ENCODE measurements around the gene C22orf42. TPM values are rescaled to one million over a fixed set of nuclear protein-coding genes. Genes with fewer than 3 reads are reported as not detected.

C22orf42 gene, protein sequence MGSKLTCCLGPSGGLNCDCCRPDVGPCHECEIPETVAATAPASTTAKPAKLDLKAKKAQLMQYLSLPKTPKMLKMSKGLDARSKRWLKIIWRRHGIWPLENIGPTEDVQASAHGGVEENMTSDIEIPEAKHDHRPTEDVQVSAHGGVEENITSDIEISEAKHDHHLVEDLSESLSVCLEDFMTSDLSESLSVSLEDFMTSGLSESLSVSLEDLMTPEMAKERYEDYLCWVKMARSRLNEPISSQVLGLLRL
- not detected in 2 replicates for total RNA-seq (ENCODE audit: low replicate concordance)

DNA sequence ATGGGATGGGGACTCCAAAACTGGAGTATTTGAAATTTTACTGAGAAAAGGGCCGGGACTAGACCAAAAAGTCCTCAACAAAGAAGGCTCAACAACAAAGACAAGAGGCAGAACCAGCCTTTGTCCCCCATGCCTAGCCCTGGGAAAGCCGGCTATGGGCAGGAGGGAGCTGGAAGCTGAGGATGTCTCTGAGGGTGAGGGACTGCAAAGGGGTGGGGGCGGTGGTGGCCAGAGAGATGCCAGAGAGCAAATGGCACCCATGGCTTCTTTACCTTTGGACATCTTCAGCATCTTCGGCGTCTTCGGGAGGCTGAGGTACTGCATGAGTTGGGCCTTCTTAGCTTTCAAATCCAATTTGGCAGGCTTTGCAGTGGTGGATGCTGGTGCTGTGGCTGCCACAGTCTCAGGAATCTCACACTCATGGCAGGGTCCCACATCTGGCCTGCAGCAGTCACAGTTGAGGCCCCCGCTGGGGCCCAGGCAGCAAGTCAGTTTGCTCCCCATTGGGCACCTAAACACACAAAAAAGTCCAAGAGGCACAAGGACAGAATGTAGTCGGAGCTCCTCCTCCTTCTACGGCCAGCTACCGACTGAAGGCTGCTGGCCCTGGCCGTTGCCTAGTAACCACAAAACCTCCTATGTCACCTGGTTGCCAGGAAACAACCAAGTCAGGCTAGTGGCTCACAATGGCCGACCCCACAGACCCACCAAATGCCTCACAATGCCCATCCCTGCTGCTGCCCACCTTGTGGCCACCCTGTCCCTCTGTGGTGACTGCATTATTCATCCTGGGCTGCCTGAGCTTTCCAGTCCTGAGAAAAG is at the start of gene C22orf42:
Gene C22orf42, minus strand, starts transcription at position 592 of the 822 bp plus-strand sequence. Its CDS starts 88 bp downstream, at position 504.
- TF ChIP-seq, protein P1, sequence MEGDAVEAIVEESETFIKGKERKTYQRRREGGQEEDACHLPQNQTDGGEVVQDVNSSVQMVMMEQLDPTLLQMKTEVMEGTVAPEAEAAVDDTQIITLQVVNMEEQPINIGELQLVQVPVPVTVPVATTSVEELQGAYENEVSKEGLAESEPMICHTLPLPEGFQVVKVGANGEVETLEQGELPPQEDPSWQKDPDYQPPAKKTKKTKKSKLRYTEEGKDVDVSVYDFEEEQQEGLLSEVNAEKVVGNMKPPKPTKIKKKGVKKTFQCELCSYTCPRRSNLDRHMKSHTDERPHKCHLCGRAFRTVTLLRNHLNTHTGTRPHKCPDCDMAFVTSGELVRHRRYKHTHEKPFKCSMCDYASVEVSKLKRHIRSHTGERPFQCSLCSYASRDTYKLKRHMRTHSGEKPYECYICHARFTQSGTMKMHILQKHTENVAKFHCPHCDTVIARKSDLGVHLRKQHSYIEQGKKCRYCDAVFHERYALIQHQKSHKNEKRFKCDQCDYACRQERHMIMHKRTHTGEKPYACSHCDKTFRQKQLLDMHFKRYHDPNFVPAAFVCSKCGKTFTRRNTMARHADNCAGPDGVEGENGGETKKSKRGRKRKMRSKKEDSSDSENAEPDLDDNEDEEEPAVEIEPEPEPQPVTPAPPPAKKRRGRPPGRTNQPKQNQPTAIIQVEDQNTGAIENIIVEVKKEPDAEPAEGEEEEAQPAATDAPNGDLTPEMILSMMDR (IDR thresholded peaks at IDR 0.05; ENCODE audit: insufficient read depth, low read length) = no peak
- DNase-seq (ENCODE audit: low read depth) = no peak
- no peak within 1 kb of the TSS for H3K4me3 ChIP-seq (ENCODE audit: low read depth, low read length)

DNA sequence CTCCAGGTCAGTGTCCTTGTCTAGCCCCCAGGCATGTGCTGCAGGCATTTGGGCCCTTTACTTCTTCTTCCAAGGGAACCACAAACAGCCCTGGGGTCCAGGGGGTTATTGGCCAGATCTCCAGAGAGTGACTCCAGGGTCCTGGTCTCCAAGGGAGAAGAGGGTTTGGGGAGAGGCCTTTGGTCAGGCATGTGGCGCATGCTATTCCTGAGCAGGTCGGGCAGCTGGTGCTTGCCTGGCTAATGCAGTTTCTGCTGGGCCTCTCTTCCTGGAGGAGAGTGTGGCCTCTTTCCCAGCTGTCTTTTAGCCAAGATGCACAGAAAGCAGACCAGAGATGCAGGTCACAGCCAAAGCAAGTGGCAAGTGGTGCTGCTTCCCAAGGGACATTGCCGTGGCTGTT is 49.6 kb upstream of the C22orf42 start:
- DNase-seq (ENCODE audit: low read depth) = no peak
- no peak overlapping the region for H3K4me3 ChIP-seq (ENCODE audit: low read depth, low read length)
- TF ChIP-seq, protein P1 (IDR thresholded peaks at IDR 0.05; ENCODE audit: insufficient read depth, low read length) = no peak

DNA sequence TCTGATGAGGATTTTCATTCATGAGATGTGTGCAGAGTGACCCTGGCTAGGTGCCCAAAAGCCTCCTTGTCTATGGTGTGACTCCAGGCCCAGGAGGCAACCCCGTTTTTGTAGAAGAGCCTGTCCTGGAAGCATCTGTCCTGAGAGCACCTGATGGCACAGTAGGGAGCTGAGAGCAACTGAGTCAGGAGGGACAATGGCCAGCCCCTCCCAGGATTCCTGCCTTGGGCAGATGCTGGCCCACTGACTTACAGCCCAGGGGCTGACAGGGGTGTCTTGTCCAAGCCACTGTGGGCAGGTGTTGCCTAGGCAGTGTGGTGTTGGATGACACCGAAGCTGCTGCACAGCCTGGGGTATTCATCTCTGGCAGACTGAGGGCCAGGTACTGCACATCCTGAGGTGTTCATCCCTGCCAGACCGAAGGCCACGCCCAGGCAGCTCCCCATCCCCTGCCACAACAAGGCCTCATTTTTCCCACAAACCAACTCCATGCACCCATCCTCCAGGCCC is 48.9 kb upstream of the C22orf42 start:
- TF ChIP-seq, protein P1 (IDR thresholded peaks at IDR 0.05; ENCODE audit: insufficient read depth, low read length) = no peak
- no peak overlapping the region for H3K4me3 ChIP-seq (ENCODE audit: low read depth, low read length)
- DNase-seq (ENCODE audit: low read depth) = no peak

DNA sequence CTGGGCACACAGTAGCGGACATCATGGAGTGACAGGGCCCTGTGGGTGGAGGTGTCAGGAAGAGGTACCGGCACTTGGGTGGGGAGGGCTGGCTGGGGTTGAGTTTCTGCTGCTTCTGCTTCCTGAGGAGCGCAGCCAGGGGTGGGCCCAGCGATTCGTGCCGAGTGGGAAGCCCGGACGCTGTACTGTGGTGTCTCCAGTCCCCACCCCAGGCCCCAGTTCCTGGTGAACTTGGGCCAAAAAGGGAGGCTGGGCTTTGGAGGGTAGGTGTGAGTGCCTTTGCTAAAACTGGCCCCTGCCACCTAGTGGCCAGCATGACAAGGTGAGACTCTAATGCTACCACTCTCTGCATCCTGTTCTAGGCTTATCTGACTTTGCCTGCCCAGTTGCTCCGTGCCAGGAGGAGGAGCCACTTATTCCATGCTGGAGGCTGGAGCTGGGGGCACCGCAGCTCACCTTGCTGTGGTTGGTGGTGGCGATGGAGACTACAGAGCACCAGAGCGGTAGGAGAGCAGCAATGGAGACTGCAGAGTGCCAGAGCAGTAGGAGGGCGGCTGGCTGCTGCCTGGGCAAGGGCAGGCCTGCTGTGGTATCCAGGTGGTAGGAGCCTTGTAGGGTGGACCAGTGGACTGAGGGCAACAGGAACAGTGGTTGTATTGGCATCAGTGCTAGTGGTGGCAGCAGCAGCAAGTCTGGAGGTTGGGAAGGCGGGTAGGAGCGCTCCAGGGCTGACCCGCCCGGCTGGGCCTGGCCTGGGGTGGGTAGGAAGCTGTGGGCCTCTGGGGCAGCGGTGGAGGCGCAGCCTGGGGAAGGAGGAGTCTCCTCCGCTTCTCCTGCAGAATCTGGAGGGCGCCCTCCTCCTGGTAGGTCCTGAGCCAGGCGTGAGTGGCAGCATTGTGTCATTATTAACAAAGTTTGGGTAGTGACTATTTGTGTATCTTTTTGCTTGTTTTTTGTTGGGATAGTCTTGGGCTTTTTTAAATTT is 48.0 kb upstream of the C22orf42 start:
- no peak overlapping the region for H3K4me3 ChIP-seq (ENCODE audit: low read depth, low read length)
- TF ChIP-seq, protein P1 (IDR thresholded peaks at IDR 0.05; ENCODE audit: insufficient read depth, low read length) = peak; percentile 53
- DNase-seq (ENCODE audit: low read depth) = peak; percentile 4

DNA sequence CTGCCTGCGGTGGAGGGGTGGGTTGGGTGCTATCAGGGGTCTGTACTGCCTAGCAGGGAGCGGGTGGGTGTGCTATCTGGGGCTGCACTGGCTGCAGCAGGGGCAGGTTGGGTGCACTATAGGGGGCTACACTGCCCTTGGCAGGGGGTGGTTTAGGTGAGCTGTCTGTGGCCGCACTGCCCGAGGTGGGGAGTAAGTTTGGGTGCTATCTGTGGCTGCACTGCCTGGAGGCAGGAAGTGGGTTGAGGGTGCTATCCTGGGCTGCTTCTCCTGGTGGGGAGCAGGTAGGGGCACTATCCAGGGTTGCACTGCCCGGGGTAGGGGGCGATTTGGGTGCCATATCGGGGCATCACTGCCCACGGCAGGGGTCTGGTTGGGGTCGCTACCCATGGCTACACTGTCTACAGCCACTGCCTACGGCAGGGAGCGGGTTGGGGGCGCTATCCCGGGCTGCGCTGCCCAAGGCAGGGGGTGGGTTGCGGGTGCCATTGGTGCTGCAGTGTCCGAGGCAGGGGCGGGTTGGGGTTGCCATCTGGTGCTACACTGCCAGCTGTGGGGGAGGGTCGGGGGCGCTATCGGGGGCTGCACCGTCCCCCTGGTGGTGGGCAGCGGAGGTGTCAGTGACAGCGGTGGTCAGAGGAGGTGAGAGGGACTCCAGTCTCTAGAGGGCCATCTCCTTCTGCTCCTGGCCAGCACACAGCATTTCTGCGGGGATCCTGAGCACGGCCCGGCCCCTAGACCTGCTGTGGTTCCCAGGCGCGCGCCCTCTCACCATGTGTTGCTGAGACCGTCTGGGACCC is 47.1 kb upstream of the C22orf42 start:
- H3K4me3 ChIP-seq (ENCODE audit: low read depth, low read length) = no peak overlapping the region
- TF ChIP-seq, protein P1 (IDR thresholded peaks at IDR 0.05; ENCODE audit: insufficient read depth, low read length) = peak; percentile 1
- DNase-seq (ENCODE audit: low read depth) = no peak

Measured in fibroblast of the aortic adventitia (primary cell).